ENCODE results near the gene ING4. TPM values are rescaled to one million over a fixed set of nuclear protein-coding genes. Genes with fewer than 3 reads are reported as not detected.

Gene ING4
- total RNA-seq, 2 experiments from 2014 or later = 13.8 to 15.2 TPM

GRCh38 chr12:6602526-6602925 lies 60.4 kb downstream of the ING4 start:
- CTCF ChIA-PET = interaction anchor here (0.7 to 1.9 kb wide), 5 partner anchors 14 to 176 kb away, joined by 3 to 6 read pairs (median 4); no protein-coding TSS in a partner anchor
- intact Hi-C loops (cut with micrococcal nuclease) = no loop called here
- peaks cover 38% of the 10 kb centered on the region for H3K4me1 Mint-ChIP-seq (ENCODE audit: low read depth)

More at GRCh38 chr12:6602526-6602925, 60.4 kb downstream of the ING4 start:
- Mint-ChIP-seq H3K27me3 (no peaks in the 10 kb centered on the region), H3K36me3 (peaks cover 73% of the 10 kb centered on the region), H3K9me3 (no peaks in the 10 kb centered on the region), H3K4me3 (peak overlapping the region; percentile 56), H3K27ac (peak overlapping the region; percentile 77)
- no peak for DNase-seq
- POLR2A ChIA-PET = interaction anchor here (0.6 to 1.2 kb wide), 4 partner anchors 28 to 341 kb away, joined by 3 to 6 read pairs (median 3); partner anchors contain the start of genes C12orf57 and RNU7-1

Other genes with a start within 250 kb of the ING4 start
- 10 to 100 TPM; 36.5 to 39.3 TPM for gene CD27, start 218.2 kb downstream of the ING4 start, total RNA-seq
- 10 to 100 TPM; 33.4 to 35.0 TPM for gene TAPBPL, start 211.1 kb downstream of the ING4 start, total RNA-seq
- gene VAMP1, start 192.4 kb downstream of the ING4 start, total RNA-seq = 10 to 100 TPM; 27.7 to 30.2 TPM
- gene MRPL51, start 169.9 kb downstream of the ING4 start, total RNA-seq = 100 to 1,000 TPM; 289 to 312 TPM
- 100 to 1,000 TPM; 192 to 196 TPM for gene NCAPD2, start 169.0 kb downstream of the ING4 start, total RNA-seq
- gene GAPDH, start 128.6 kb downstream of the ING4 start, total RNA-seq = 1,000 to 10,000 TPM; 5,823 to 5,836 TPM
- gene IFFO1, start 107.1 kb downstream of the ING4 start, total RNA-seq = 10 to 100 TPM; 10.9 to 12.4 TPM
- 10 to 100 TPM; 74.9 to 82.2 TPM for gene NOP2, start 94.8 kb downstream of the ING4 start, total RNA-seq
- gene CHD4, start 55.7 kb downstream of the ING4 start, total RNA-seq = 100 to 1,000 TPM; 302 to 305 TPM
- 1 to 10 TPM; 4.7 to 4.8 TPM for gene LPAR5, start 27.2 kb downstream of the ING4 start, total RNA-seq
- 1 to 10 TPM in 1 of 2 experiments, under 1 TPM in 1; 0.63 to 1.2 TPM for gene ACRBP, start 15.7 kb downstream of the ING4 start, total RNA-seq
- 10 to 100 TPM; 55.3 to 56.3 TPM for gene ZNF384, start 26.3 kb upstream of the ING4 start, total RNA-seq
- under 1 TPM; 0.17 to 0.44 TPM for gene PIANP, start 37.7 kb upstream of the ING4 start, total RNA-seq
- gene COPS7A, start 60.9 kb upstream of the ING4 start, total RNA-seq = 10 to 100 TPM; 37.6 to 39.4 TPM
- gene MLF2, start 90.0 kb upstream of the ING4 start, total RNA-seq = 100 to 1,000 TPM; 140 to 141 TPM
- gene PTMS, start 103.2 kb upstream of the ING4 start, total RNA-seq = 100 to 1,000 TPM; 104 to 109 TPM
- 100 to 1,000 TPM; 169 to 172 TPM for gene LAG3, start 109.4 kb upstream of the ING4 start, total RNA-seq
- 100 to 1,000 TPM; 290 to 300 TPM for gene CD4, start 126.4 kb upstream of the ING4 start, total RNA-seq
- gene GPR162, start 158.7 kb upstream of the ING4 start, total RNA-seq = under 1 TPM in 1 of 2 experiments, not detected in 1; 0.31 TPM
- 1 to 10 TPM; 2.5 to 2.7 TPM for gene P3H3, start 165.3 kb upstream of the ING4 start, total RNA-seq
- gene GNB3, start 177.8 kb upstream of the ING4 start, total RNA-seq = under 1 TPM; 0.22 to 0.78 TPM
- gene CDCA3, start 188.2 kb upstream of the ING4 start, total RNA-seq = 10 to 100 TPM; 80.3 to 87.8 TPM
- 100 to 1,000 TPM; 125 to 130 TPM for gene USP5, start 189.0 kb upstream of the ING4 start, total RNA-seq
- 1,000 to 10,000 TPM; 1,432 to 1,495 TPM for gene TPI1, start 204.4 kb upstream of the ING4 start, total RNA-seq
- 1 to 10 TPM; 3.8 to 4.7 TPM for gene SPSB2, start 210.2 kb upstream of the ING4 start, total RNA-seq
- gene LRRC23, start 241.7 kb upstream of the ING4 start, total RNA-seq = 1 to 10 TPM; 6.8 to 7.8 TPM

All from activated CD4-positive, alpha-beta memory T cell treated with anti-CD3 and anti-CD28 coated beads for 36 hours (primary cell).